Rectal smooth muscle tissue (tissue), 1 donor: Measurements from ENCODE around the gene TBRG4.
"Not testable (repeated sequence)": the region's sequence is repeated elsewhere in the genome, so short reads cannot be mapped to it uniquely, and the experiment has no call there.

Source experiments
- H3K27ac ChIP-seq: one replicate; pipeline ENCODE4 v1.7.0; 2013; ENCODE audit warnings: low read depth, low read length, inconsistent platforms
- H3K27me3 ChIP-seq: one replicate; pipeline ENCODE4 v1.7.0; 2013; ENCODE audit warnings: low read length; ENCODE audit not compliant: control insufficient read depth, insufficient read depth
- H3K36me3 ChIP-seq: one replicate; pipeline ENCODE4 v1.7.0; 2013; ENCODE audit warnings: low read length; ENCODE audit not compliant: control insufficient read depth, insufficient read depth
- H3K4me1 ChIP-seq: one replicate; pipeline ENCODE4 v1.7.0; 2013; ENCODE audit warnings: low read length; ENCODE audit not compliant: control insufficient read depth, insufficient read depth
- H3K4me3 ChIP-seq: one replicate; pipeline ENCODE4 v1.7.0; 2013; ENCODE audit warnings: low read length
- H3K9ac ChIP-seq: one replicate; pipeline ENCODE4 v1.7.0; 2013; ENCODE audit warnings: low read length

The TBRG4 gene

GRCh38 chr7:45111298-45112223 is at the start of gene TBRG4:
Gene TBRG4 (minus strand): TSS chr7:45111697. CDS start chr7:45109237, 2,460 bp downstream.
- peak within 1 kb of the TSS; percentile 97 for H3K4me3 ChIP-seq
- peak within 1 kb of the TSS; percentile 83 for H3K9ac ChIP-seq
- H3K4me1 ChIP-seq, result peaks cover 2% of the 10 kb centered on the region
- peak within 1 kb of the TSS; percentile 89 for H3K27ac ChIP-seq
- H3K27me3 ChIP-seq, result no peaks in the 10 kb centered on the region
- peaks cover 23% of the 10 kb centered on the region for H3K36me3 ChIP-seq

GRCh38 chr7:45161138-45161537 is 49.6 kb upstream of the TBRG4 start:
- H3K36me3 ChIP-seq, result no peaks in the 10 kb centered on the region
- no peak overlapping the region for H3K4me3 ChIP-seq
- no peak overlapping the region for H3K27ac ChIP-seq
- H3K27me3 ChIP-seq, result no peaks in the 10 kb centered on the region
- H3K9ac ChIP-seq, result no peak overlapping the region
- H3K4me1 ChIP-seq, result no peaks in the 10 kb centered on the region

GRCh38 chr7:45160417-45160881 is 49.0 kb upstream of the TBRG4 start:
- no peaks in the 10 kb centered on the region for H3K36me3 ChIP-seq
- H3K27me3 ChIP-seq, result no peaks in the 10 kb centered on the region
- no peak overlapping the region for H3K9ac ChIP-seq
- H3K4me3 ChIP-seq, result no peak overlapping the region
- no peaks in the 10 kb centered on the region for H3K4me1 ChIP-seq
- no peak overlapping the region for H3K27ac ChIP-seq

GRCh38 chr7:45159296-45159695 is 47.8 kb upstream of the TBRG4 start:
- H3K9ac ChIP-seq, result no peak overlapping the region
- H3K4me3 ChIP-seq, result no peak overlapping the region
- H3K4me1 ChIP-seq, result no peaks in the 10 kb centered on the region
- H3K36me3 ChIP-seq, result no peaks in the 10 kb centered on the region
- no peaks in the 10 kb centered on the region for H3K27me3 ChIP-seq
- H3K27ac ChIP-seq, result no peak overlapping the region

GRCh38 chr7:45158471-45158870 is 47.0 kb upstream of the TBRG4 start:
- H3K36me3 ChIP-seq, result no peaks in the 10 kb centered on the region
- no peak overlapping the region for H3K9ac ChIP-seq
- no peaks in the 10 kb centered on the region for H3K4me1 ChIP-seq
- H3K4me3 ChIP-seq, result no peak overlapping the region
- H3K27me3 ChIP-seq, result no peaks in the 10 kb centered on the region
- H3K27ac ChIP-seq, result no peak overlapping the region

GRCh38 chr7:45157653-45158401 is 46.3 kb upstream of the TBRG4 start, which contains the start of gene RAMP3:
Gene RAMP3 (plus strand): TSS chr7:45157791. CDS start chr7:45157829, 38 bp downstream.
- H3K27ac ChIP-seq, result no peak within 1 kb of the TSS
- no peaks in the 10 kb centered on the region for H3K27me3 ChIP-seq
- H3K36me3 ChIP-seq, result no peaks in the 10 kb centered on the region
- no peaks in the 10 kb centered on the region for H3K4me1 ChIP-seq
- no peak within 1 kb of the TSS for H3K9ac ChIP-seq
- peak within 1 kb of the TSS; percentile 24 for H3K4me3 ChIP-seq

GRCh38 chr7:45157286-45157652 is 45.8 kb upstream of the TBRG4 start:
- Histone ChIP-seq H3K36me3 (no peaks in the 10 kb centered on the region), H3K4me3 (no peak overlapping the region), H3K27ac (no peak overlapping the region), H3K9ac (no peak overlapping the region), H3K27me3 (no peaks in the 10 kb centered on the region), H3K4me1 (no peaks in the 10 kb centered on the region)

GRCh38 chr7:45156516-45157272 is 45.2 kb upstream of the TBRG4 start:
- Histone ChIP-seq H3K4me1 (no peaks in the 10 kb centered on the region), H3K27me3 (no peaks in the 10 kb centered on the region), H3K9ac (no peak overlapping the region), H3K36me3 (no peaks in the 10 kb centered on the region), H3K4me3 (no peak overlapping the region), H3K27ac (no peak overlapping the region)

- Histone ChIP-seq H3K4me3 (no peak overlapping the region), H3K27me3 (no peaks in the 10 kb centered on the region), H3K36me3 (no peaks in the 10 kb centered on the region), H3K9ac (no peak overlapping the region), H3K4me1 (no peaks in the 10 kb centered on the region), H3K27ac (no peak overlapping the region)
Observed at GRCh38 chr7:45155941-45156340, 44.4 kb upstream of the TBRG4 start.

GRCh38 chr7:45155357-45155900 is 43.9 kb upstream of the TBRG4 start:
- H3K27me3 ChIP-seq, result no peaks in the 10 kb centered on the region
- no peak overlapping the region for H3K9ac ChIP-seq
- H3K36me3 ChIP-seq, result no peaks in the 10 kb centered on the region
- H3K4me1 ChIP-seq, result no peaks in the 10 kb centered on the region
- H3K27ac ChIP-seq, result no peak overlapping the region
- H3K4me3 ChIP-seq, result no peak overlapping the region

GRCh38 chr7:45153861-45154260 is 42.4 kb upstream of the TBRG4 start:
- not testable (repeated sequence) for H3K9ac ChIP-seq, H3K27me3 ChIP-seq, H3K4me3 ChIP-seq, H3K4me1 ChIP-seq, H3K36me3 ChIP-seq, H3K27ac ChIP-seq

- Histone ChIP-seq H3K27me3 (no peaks in the 10 kb centered on the region), H3K36me3 (no peaks in the 10 kb centered on the region), H3K4me1 (no peaks in the 10 kb centered on the region), H3K9ac (no peak overlapping the region), H3K27ac (no peak overlapping the region), H3K4me3 (no peak overlapping the region)
Observed at GRCh38 chr7:45153233-45153632, 41.7 kb upstream of the TBRG4 start.
